ENCODE measurements around the gene HDAC9. TPM values are rescaled to one million over a fixed set of nuclear protein-coding genes. Genes with fewer than 3 reads are reported as not detected.

Gene HDAC9
- total RNA-seq, 1 experiment from 2014 or later: 14.7 TPM

DNA sequence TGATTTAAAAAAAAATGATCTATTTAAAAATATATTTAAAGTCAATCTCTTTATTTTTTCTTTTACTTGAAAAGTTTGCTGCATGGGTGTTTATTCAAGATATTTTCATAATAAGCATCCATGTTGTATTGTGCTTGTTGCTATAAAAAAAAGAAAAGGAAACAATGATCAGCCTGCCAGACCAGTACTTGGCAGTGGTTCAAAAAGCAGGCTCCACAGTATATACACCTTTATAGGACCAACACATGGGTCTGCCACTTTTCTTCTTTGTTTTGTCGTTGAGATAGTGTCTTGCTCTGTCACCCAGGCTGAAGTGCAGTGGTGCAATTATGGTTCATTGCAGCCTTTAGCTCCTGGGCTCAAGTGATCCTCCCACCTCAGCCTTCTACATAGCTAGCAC, 393.9 kb downstream of the HDAC9 start:
- Histone ChIP-seq H3K79me2 (ENCODE audit: low read depth) (no peaks in the 10 kb centered on the region), H3K27ac (no peak overlapping the region), H3K9me3 (ENCODE audit: insufficient read depth, low read depth) (no peaks in the 10 kb centered on the region), H3K27me3 (ENCODE audit: insufficient read depth, low read depth) (no peaks in the 10 kb centered on the region), H3K9me2 (ENCODE audit: insufficient read depth) (no peaks in the 10 kb centered on the region; the same call in 1 of the 2 replicates), H2AFZ (no peak overlapping the region), H3K4me1 (replicated peaks; ENCODE audit: insufficient read depth) (peaks cover 12% of the 10 kb centered on the region), H3K4me3 (no peak overlapping the region), H3K4me2 (no peak overlapping the region), H3F3A (ENCODE audit: insufficient read depth, low read depth) (no peaks in the 10 kb centered on the region), H3K36me3 (ENCODE audit: low read depth) (no peaks in the 10 kb centered on the region), H4K20me1 (ENCODE audit: insufficient read depth) (no peaks in the 10 kb centered on the region)
- intact Hi-C loops (cut with micrococcal nuclease; ENCODE audit: unreplicated experiment): no loop called here
- no peak for TF ChIP-seq EZH2 (IDR thresholded peaks at IDR 0.05; ENCODE audit: low read depth)
- TF ChIP-seq, protein P1, sequence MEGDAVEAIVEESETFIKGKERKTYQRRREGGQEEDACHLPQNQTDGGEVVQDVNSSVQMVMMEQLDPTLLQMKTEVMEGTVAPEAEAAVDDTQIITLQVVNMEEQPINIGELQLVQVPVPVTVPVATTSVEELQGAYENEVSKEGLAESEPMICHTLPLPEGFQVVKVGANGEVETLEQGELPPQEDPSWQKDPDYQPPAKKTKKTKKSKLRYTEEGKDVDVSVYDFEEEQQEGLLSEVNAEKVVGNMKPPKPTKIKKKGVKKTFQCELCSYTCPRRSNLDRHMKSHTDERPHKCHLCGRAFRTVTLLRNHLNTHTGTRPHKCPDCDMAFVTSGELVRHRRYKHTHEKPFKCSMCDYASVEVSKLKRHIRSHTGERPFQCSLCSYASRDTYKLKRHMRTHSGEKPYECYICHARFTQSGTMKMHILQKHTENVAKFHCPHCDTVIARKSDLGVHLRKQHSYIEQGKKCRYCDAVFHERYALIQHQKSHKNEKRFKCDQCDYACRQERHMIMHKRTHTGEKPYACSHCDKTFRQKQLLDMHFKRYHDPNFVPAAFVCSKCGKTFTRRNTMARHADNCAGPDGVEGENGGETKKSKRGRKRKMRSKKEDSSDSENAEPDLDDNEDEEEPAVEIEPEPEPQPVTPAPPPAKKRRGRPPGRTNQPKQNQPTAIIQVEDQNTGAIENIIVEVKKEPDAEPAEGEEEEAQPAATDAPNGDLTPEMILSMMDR (conservative IDR thresholded peaks at IDR 0.05): no peak
- DNase-seq: no peak
- no TSS peak for BruUV-seq (replicated peaks)
- POLR2A ChIA-PET (ENCODE audit: unreplicated experiment): no interaction called here
- CTCF ChIA-PET: no interaction called here

DNA sequence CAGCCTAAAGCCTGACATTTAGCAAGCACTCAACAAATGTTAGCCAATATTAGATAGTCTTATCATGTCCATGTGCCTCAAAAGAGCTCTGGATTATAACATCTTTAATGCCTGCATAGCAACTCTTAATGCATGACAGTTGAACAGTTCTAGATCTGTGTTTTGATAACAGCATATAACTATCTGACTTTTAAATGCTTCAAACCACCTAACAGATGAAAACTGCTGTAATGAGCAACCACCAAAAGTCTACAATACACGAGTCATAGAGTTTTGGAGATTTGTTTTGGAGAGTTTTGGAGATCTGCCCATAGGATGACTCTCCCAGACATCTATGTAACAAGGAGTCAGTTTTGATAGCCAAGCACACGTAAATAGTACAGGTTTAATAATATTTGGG, 394.6 kb downstream of the HDAC9 start:
- Histone ChIP-seq H3K4me2 (no peak overlapping the region), H2AFZ (no peak overlapping the region), H3K27ac (no peak overlapping the region), H3K27me3 (ENCODE audit: insufficient read depth, low read depth) (no peaks in the 10 kb centered on the region), H3K4me1 (replicated peaks; ENCODE audit: insufficient read depth) (peaks cover 16% of the 10 kb centered on the region), H3K36me3 (ENCODE audit: low read depth) (no peaks in the 10 kb centered on the region), H3K9me3 (ENCODE audit: insufficient read depth, low read depth) (no peaks in the 10 kb centered on the region; the same call in 1 of the 2 replicates), H3K79me2 (ENCODE audit: low read depth) (no peaks in the 10 kb centered on the region), H3K9me2 (ENCODE audit: insufficient read depth) (no peaks in the 10 kb centered on the region), H3F3A (ENCODE audit: insufficient read depth, low read depth) (peaks cover 2% of the 10 kb centered on the region; the same call in 1 of the 2 replicates), H3K4me3 (no peak overlapping the region), H4K20me1 (ENCODE audit: insufficient read depth) (no peaks in the 10 kb centered on the region)
- ChIA-PET CTCF (no interaction called here), POLR2A (ENCODE audit: unreplicated experiment) (no interaction called here)
- intact Hi-C loops (cut with micrococcal nuclease; ENCODE audit: unreplicated experiment): loop anchor here (10.0 kb wide), 1 partner anchor 175 kb away; no protein-coding TSS in a partner anchor
- TF ChIP-seq EZH2 (IDR thresholded peaks at IDR 0.05; ENCODE audit: low read depth): no peak
- TF ChIP-seq, protein P1 (conservative IDR thresholded peaks at IDR 0.05): no peak
- BruUV-seq (replicated peaks): no TSS peak
- DNase-seq: no peak

DNA sequence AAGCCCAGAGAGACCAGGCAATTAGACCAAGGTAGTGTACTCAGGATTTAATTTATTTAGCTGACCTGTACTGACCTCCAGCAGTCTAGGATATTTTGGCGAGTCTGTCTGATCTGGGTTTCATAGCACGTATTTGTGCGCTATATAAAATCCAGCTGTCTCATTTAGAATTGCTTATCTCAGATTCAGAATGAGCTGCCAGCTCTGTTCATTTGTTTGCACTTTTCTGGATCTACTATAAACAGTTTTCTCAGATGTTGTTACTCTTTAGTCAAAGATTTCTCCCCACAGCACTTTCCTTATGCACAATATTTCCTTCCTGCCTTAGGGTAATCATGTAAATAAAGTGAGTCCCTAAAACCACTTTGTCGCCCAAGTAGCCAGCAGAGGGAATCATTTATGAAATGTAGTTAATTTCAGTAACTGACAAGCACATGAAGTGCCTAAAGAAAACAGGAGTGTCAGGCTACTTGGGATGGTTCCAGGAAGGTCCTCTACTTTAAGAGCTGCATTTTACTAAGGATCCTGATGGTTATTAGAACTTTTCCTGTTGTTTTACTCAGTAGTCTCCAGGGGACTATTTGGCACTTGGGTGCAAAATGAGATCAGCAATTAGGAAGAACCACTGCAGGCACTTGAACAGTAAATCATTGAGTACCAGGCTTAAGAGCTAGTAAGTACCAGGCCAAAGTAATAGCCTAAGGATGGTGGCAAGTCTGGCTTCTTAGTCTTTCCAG, 395.5 kb downstream of the HDAC9 start:
- no peaks in the 10 kb centered on the region for H3K36me3 ChIP-seq (ENCODE audit: low read depth)
- intact Hi-C loops (cut with micrococcal nuclease; ENCODE audit: unreplicated experiment): loop anchor here (10.0 kb wide), 1 partner anchor 174 kb away; no protein-coding TSS in a partner anchor
- no peak overlapping the region for H3K4me3 ChIP-seq
- POLR2A ChIA-PET (ENCODE audit: unreplicated experiment): no interaction called here
- H3K4me1 ChIP-seq (replicated peaks; ENCODE audit: insufficient read depth): peaks cover 25% of the 10 kb centered on the region
- H3K27ac ChIP-seq: no peak overlapping the region
- no TSS peak for BruUV-seq (replicated peaks)
- no peaks in the 10 kb centered on the region for H3K27me3 ChIP-seq (ENCODE audit: insufficient read depth, low read depth)
- no peaks in the 10 kb centered on the region for H3K79me2 ChIP-seq (ENCODE audit: low read depth)
- TF ChIP-seq, protein P1 (conservative IDR thresholded peaks at IDR 0.05): no peak
- no peak for TF ChIP-seq EZH2 (IDR thresholded peaks at IDR 0.05; ENCODE audit: low read depth)
- DNase-seq: no peak
- no peak overlapping the region for H3K4me2 ChIP-seq
- CTCF ChIA-PET: interaction anchor here (0.5 kb wide), 1 partner anchor 538 kb away, joined by 4 read pairs; no protein-coding TSS in a partner anchor
- H3K9me3 ChIP-seq (ENCODE audit: insufficient read depth, low read depth): no peaks in the 10 kb centered on the region; the same call in 1 of the 2 replicates
- H2AFZ ChIP-seq: no peak overlapping the region
- no peaks in the 10 kb centered on the region for H4K20me1 ChIP-seq (ENCODE audit: insufficient read depth)
- H3K9me2 ChIP-seq (ENCODE audit: insufficient read depth): no peaks in the 10 kb centered on the region
- peaks cover 4% of the 10 kb centered on the region; the same call in 1 of the 2 replicates for H3F3A ChIP-seq (ENCODE audit: insufficient read depth, low read depth)

Measured in PC-9 (cell line).